A673 (cell line): ENCODE measurements around the gene RABGAP1L. TPM values are rescaled to one million over a fixed set of nuclear protein-coding genes. Genes with fewer than 3 reads are reported as not detected.

Experiments used
- BruUV-seq: library from RNA; stranded (reverse); fragments of 400-500 nt; replicated peaks from 2 replicates; lab custom pipeline; 2021; lab: Mats Ljungman, UMichigan
- CTCF ChIA-PET: fragments of 300-600 bp; sonication (Branson Sonifier 250); formaldehyde crosslinking; loops from one replicate; lab custom pipeline; 2022; ENCODE audit warnings: antibody characterized with exemption; lab: Charles Lee
- POLR2A ChIA-PET: fragments of 300-600 bp; sonication (Branson Sonifier 250); formaldehyde crosslinking; loops from one replicate; lab custom pipeline; 2022; ENCODE audit warnings: antibody characterized with exemption; ENCODE audit not compliant: low non-redundant PET; lab: Charles Lee
- DNase-seq: peaks from one replicate; pipeline ENCODE4 v3.0.0-alpha.2; 2015; ENCODE audit warnings: low spot score
- H3K27ac ChIP-seq: fragments of 200-600 bp; sonication (generic); 2 replicates; pipeline ENCODE4 v1.5.1; 2016; ENCODE audit warnings: mixed run types, low read depth, mild to moderate bottlenecking, mixed read lengths, antibody characterized with exemption, low read length; ENCODE audit not compliant: poor library complexity, severe bottlenecking
- H3K27me3 ChIP-seq: fragments of 200-600 bp; sonication (generic); replicated peaks from 2 replicates; pipeline ENCODE4 v1.6.1; 2017; ENCODE audit warnings: mixed run types, low read depth, mild to moderate bottlenecking, mixed read lengths, antibody characterized with exemption, low read length; ENCODE audit not compliant: insufficient read depth, poor library complexity
- H3K36me3 ChIP-seq: fragments of 200-600 bp; sonication (generic); 2 replicates; pipeline ENCODE4 v1.6.1; 2016; ENCODE audit warnings: mixed run types, mild to moderate bottlenecking, mixed read lengths, antibody characterized with exemption, low read length; ENCODE audit not compliant: insufficient read depth, poor library complexity, severe bottlenecking
- H3K4me1 ChIP-seq: fragments of 200-600 bp; sonication (generic); 2 replicates; pipeline ENCODE4 v1.6.1; 2017; ENCODE audit warnings: mixed run types, mild to moderate bottlenecking, mixed read lengths, antibody characterized with exemption, low read length; ENCODE audit not compliant: insufficient read depth, poor library complexity, severe bottlenecking
- H3K4me3 ChIP-seq: fragments of 200-600 bp; sonication (generic); 2 replicates; pipeline ENCODE4 v1.5.1; 2016; ENCODE audit warnings: low read depth, mixed run types, mild to moderate bottlenecking, mixed read lengths, low read length; ENCODE audit not compliant: poor library complexity, severe bottlenecking
- H3K9me3 ChIP-seq: fragments of 200-600 bp; sonication (generic); 2 replicates; pipeline ENCODE4 v1.6.1; 2016; ENCODE audit warnings: mixed run types, low read depth, mild to moderate bottlenecking, mixed read lengths, antibody characterized with exemption, low read length; ENCODE audit not compliant: poor library complexity, severe bottlenecking
- EZH2 ChIP-seq: fragments of 200-600 bp; sonication (generic); IDR thresholded peaks from 2 replicates; pipeline ENCODE4 v1.6.1; 2017; ENCODE audit warnings: borderline replicate concordance, low read depth, mild to moderate bottlenecking, mixed read lengths, antibody characterized with exemption, low read length; ENCODE audit not compliant: poor library complexity, severe bottlenecking
- intact Hi-C: fragments of 100-400 bp; cut with micrococcal nuclease; formaldehyde crosslinking; loops from one replicate; pipeline ENCODE4 v1.10.0; 2022; ENCODE audit not compliant: unreplicated experiment
- total RNA-seq: library from RNA; stranded (reverse); gene quantifications from 2 replicates; pipeline ENCODE4 v1.2.3, GENCODE V29; 2021
- TF ChIP-seq, protein P1 (sequence below): fragments of 300-800, 200-600 bp; sonication (generic); conservative IDR thresholded peaks from 2 replicates; pipeline ENCODE4 v1.5.1; 2017; ENCODE audit warnings: low read depth, mild to moderate bottlenecking, antibody characterized with exemption, low read length, moderate library complexity, mixed read lengths

The RABGAP1L gene
- total RNA-seq, 1 experiment from 2014 or later, result 19.3 TPM

DNA sequence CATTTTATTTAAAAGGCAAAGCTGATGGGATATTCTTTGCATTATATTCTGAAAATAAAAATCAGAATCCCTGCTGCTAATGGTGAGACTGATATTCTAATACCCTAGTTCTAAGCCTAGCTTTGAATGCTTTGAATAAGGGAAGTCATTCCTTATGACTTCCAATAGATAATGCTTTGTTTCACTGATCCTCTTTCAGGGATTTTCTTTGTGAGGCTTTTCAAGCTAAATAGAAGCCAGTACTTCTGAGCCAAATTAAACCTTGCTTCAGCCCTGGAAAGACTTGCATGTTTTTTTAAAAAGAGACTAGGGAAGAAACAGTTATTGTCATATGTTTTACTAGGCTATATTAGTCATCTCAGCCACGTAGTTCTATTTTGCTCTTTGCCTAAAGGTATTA, 771.9 kb downstream of the RABGAP1L start:
- no peak overlapping the region for H3K4me3 ChIP-seq
- intact Hi-C loops, result no loop called here
- H3K9me3 ChIP-seq, result no peaks in the 10 kb centered on the region
- H3K27me3 ChIP-seq, result no peaks in the 10 kb centered on the region
- CTCF ChIA-PET, result no interaction called here
- no peaks in the 10 kb centered on the region for H3K36me3 ChIP-seq
- H3K4me1 ChIP-seq, result no peaks in the 10 kb centered on the region
- no TSS peak for BruUV-seq
- no peak overlapping the region for H3K27ac ChIP-seq
- DNase-seq, result no peak
- POLR2A ChIA-PET, result no interaction called here
- TF ChIP-seq EZH2, result no peak
- TF ChIP-seq, protein P1, sequence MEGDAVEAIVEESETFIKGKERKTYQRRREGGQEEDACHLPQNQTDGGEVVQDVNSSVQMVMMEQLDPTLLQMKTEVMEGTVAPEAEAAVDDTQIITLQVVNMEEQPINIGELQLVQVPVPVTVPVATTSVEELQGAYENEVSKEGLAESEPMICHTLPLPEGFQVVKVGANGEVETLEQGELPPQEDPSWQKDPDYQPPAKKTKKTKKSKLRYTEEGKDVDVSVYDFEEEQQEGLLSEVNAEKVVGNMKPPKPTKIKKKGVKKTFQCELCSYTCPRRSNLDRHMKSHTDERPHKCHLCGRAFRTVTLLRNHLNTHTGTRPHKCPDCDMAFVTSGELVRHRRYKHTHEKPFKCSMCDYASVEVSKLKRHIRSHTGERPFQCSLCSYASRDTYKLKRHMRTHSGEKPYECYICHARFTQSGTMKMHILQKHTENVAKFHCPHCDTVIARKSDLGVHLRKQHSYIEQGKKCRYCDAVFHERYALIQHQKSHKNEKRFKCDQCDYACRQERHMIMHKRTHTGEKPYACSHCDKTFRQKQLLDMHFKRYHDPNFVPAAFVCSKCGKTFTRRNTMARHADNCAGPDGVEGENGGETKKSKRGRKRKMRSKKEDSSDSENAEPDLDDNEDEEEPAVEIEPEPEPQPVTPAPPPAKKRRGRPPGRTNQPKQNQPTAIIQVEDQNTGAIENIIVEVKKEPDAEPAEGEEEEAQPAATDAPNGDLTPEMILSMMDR, result no peak

DNA sequence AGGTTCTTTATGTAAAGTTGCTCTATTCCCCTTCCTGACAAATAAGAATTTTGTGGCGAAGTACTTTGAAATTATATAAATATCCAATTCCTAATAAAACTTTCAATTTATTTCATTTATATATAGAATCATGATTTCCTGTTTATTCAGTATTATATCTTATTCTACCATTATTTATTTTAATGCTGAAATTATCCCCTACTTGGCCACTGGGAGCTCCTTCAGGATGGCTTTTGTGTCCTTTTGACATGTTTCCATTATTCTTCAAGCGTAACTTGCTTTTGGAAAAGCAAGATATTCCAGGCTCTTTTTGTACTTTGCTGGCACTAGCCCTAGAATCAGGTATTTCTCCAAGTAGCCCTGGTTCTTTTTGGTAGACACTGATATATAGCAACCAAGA, 773.3 kb downstream of the RABGAP1L start:
- TF ChIP-seq, protein P1, result no peak; the same call in 1 of the 2 replicates
- no peak for TF ChIP-seq EZH2
- no TSS peak for BruUV-seq
- Histone ChIP-seq H3K4me3 (no peak overlapping the region), H3K9me3 (no peaks in the 10 kb centered on the region), H3K27ac (no peak overlapping the region), H3K4me1 (no peaks in the 10 kb centered on the region), H3K27me3 (no peaks in the 10 kb centered on the region), H3K36me3 (no peaks in the 10 kb centered on the region)
- DNase-seq, result no peak
- ChIA-PET POLR2A (no interaction called here), CTCF (no interaction called here)
- intact Hi-C loops, result no loop called here

DNA sequence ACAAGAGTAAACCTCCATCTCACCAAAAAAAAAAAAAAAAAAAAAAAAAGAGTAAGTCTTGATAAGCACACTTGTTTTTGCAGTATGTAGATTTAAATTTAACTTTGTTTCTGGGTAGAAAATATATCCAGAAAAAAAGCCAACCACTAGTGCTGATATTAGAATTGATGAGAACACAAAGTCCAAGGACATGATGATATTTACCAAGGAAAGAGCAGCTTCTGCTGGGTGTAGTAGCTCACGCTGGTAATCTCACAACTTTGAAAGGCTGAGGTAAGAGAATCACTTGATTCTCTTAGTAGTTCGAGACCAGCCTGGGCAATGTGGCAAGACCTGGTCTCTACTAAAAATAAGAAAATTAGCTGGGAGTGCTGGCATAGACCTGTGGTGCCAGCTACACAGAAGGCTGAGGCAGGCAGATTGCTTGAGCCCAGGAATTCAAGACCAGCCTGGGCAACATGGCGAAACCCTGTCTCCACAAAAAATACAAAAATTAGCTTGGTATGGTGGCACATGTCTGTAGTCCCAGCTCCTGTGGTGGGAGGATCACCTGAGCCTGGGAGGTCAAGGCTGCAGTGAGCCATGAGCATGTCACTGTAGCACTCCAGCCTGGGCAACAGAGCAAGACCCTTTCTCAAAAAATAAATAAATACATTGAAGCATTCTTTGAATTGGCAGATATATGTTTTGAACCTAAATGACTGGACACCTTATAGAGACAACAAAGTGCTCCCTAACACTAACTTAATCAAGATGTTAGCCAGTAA, 776.8 kb downstream of the RABGAP1L start:
- BruUV-seq, result no TSS peak
- Histone ChIP-seq H3K4me1 (no peaks in the 10 kb centered on the region), H3K27me3 (no peaks in the 10 kb centered on the region), H3K27ac (no peak overlapping the region), H3K4me3 (no peak overlapping the region), H3K36me3 (no peaks in the 10 kb centered on the region), H3K9me3 (no peaks in the 10 kb centered on the region)
- DNase-seq, result no peak
- ChIA-PET CTCF (no interaction called here), POLR2A (no interaction called here)
- TF ChIP-seq, protein P1, result no peak
- no peak for TF ChIP-seq EZH2
- intact Hi-C loops, result no loop called here
